Epithelial cell of esophagus (primary cell): Measurements from ENCODE around the gene PBRM1.

Source experiments
- DNase-seq: peaks from one replicate; pipeline ENCODE4 v3.0.0; 2010; ENCODE audit warnings: low read depth
- H3K4me3 ChIP-seq: 2 replicates; pipeline ENCODE4 v1.5.1; 2011; ENCODE audit warnings: mild to moderate bottlenecking, low read length, control low read depth
- CTCF ChIP-seq: IDR thresholded peaks from 2 replicates; pipeline ENCODE4 v1.5.1; 2011; ENCODE audit warnings: low read depth, mild to moderate bottlenecking, low read length, control low read depth, inconsistent platforms; ENCODE audit not compliant: insufficient read depth; ENCODE audit errors: missing control alignments

PBRM1 gene

GRCh38 chr3:52524258-52524751, 161.4 kb downstream of the PBRM1 start:
- no peak for TF ChIP-seq CTCF
- H3K4me3 ChIP-seq: no peak overlapping the region
- DNase-seq: no peak

GRCh38 chr3:52523386-52524257, 162.1 kb downstream of the PBRM1 start:
- no peak overlapping the region for H3K4me3 ChIP-seq
- no peak for DNase-seq
- TF ChIP-seq CTCF: no peak

GRCh38 chr3:52522651-52523251, 163.0 kb downstream of the PBRM1 start:
- DNase-seq: no peak
- no peak overlapping the region for H3K4me3 ChIP-seq
- no peak for TF ChIP-seq CTCF

GRCh38 chr3:52521881-52522650, 163.6 kb downstream of the PBRM1 start:
- TF ChIP-seq CTCF: no peak
- DNase-seq: no peak
- no peak overlapping the region for H3K4me3 ChIP-seq

- TF ChIP-seq CTCF: no peak
Observed at GRCh38 chr3:52521488-52521824, 164.3 kb downstream of the PBRM1 start.

GRCh38 chr3:52520716-52521487, 164.8 kb downstream of the PBRM1 start:
- no peak overlapping the region for H3K4me3 ChIP-seq
- TF ChIP-seq CTCF: no peak
- no peak for DNase-seq

More at GRCh38 chr3:52521488-52521824, 164.3 kb downstream of the PBRM1 start:
- H3K4me3 ChIP-seq: no peak overlapping the region
- no peak for DNase-seq
